ENCODE results near the gene TTC36. TPM values are rescaled to one million over a fixed set of nuclear protein-coding genes. Genes with fewer than 3 reads are reported as not detected.

The TTC36 gene
- total and polyA plus RNA-seq, 2 of the 4 experiments (the other 2 are of a cell fraction) = not detected

DNA sequence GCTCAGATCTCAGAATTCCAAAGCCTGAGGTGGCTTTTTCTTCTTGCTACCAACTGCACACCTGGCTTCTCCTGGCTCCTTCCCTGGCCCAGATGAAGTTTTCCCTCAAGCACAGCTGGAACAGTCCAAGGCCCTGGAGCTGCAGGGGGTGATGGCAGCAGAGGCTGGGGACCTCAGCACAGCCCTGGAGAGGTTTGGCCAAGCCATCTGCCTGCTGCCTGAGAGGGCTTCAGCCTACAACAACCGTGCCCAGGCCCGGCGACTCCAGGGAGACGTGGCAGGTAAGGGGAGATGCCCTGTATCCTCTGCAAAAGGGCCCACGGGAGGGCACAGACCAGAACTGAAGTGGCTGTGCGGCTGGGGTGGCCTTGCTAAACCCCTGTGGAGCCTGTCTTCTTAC, 1.2 kb downstream of the TTC36 start:
- no peak overlapping the region for H3K56ac ChIP-seq (ENCODE audit: extremely low read depth, insufficient read depth, low read length)
- intact Hi-C loops (cut with micrococcal nuclease) (no loop called here), dilution Hi-C loops (cut with HindIII; ENCODE audit: low sequenced_read_pairs, unreplicated experiment) (no loop called here), in situ Hi-C loops (cut with MboI; ENCODE audit: low sequenced_read_pairs) (no loop called here)
- peaks cover 15% of the 10 kb centered on the region for H3K36me3 ChIP-seq (ENCODE audit: control insufficient read depth, insufficient read depth, low read length)
- ChIA-PET POLR2A (ENCODE audit: unreplicated experiment) (no interaction called here), CTCF (no interaction called here)
- no peaks in the 10 kb centered on the region for H3K9me1 ChIP-seq (ENCODE audit: insufficient read depth, low read length)
- no peak overlapping the region for H3K27ac ChIP-seq (ENCODE audit: insufficient read depth, low read length)
- peaks cover 2% of the 10 kb centered on the region; the same call in 1 of the 2 replicates for H3K4me1 ChIP-seq (ENCODE audit: control insufficient read depth, insufficient read depth, low read length)
- H3K18ac ChIP-seq (ENCODE audit: low read depth, low read length) = no peak overlapping the region
- no peak overlapping the region for H3K4me3 ChIP-seq (ENCODE audit: insufficient read depth, low read depth, low read length)
- H2AK5ac ChIP-seq (ENCODE audit: low read depth, low read length) = no peak overlapping the region
- no peaks in the 10 kb centered on the region for H3K9me3 ChIP-seq (ENCODE audit: control insufficient read depth, insufficient read depth, low read length)
- H3K79me1 ChIP-seq (ENCODE audit: low read depth in 1 of 2, low read length in 2 of 2) = peaks cover 0 to 24% of the 10 kb centered on the region in 2 experiments; a peak in 3 of 4 replicates
- TF ChIP-seq RAD21 (IDR thresholded peaks at IDR 0.05; ENCODE audit: low read length) = no peak
- no peak for TF ChIP-seq NFE2L2 (IDR thresholded peaks at IDR 0.05; ENCODE audit: low read depth, low read length)
- TF ChIP-seq, protein P1, sequence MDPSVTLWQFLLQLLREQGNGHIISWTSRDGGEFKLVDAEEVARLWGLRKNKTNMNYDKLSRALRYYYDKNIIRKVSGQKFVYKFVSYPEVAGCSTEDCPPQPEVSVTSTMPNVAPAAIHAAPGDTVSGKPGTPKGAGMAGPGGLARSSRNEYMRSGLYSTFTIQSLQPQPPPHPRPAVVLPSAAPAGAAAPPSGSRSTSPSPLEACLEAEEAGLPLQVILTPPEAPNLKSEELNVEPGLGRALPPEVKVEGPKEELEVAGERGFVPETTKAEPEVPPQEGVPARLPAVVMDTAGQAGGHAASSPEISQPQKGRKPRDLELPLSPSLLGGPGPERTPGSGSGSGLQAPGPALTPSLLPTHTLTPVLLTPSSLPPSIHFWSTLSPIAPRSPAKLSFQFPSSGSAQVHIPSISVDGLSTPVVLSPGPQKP (IDR thresholded peaks at IDR 0.05; ENCODE audit: borderline replicate concordance, low read depth, low read length) = no peak
- TF ChIP-seq MAZ (IDR thresholded peaks at IDR 0.05; ENCODE audit: borderline replicate concordance, low read depth, low read length) = no peak
- TF ChIP-seq CEBPB (IDR thresholded peaks at IDR 0.05; ENCODE audit: low read depth, low read length) = no peak
- no peak for TF ChIP-seq RCOR1 (IDR thresholded peaks at IDR 0.05; ENCODE audit: insufficient replicate concordance, low read length)
- TF ChIP-seq RFX5 (IDR thresholded peaks at IDR 0.05; ENCODE audit: low read depth, low read length) = no peak
- TF ChIP-seq MXI1 (IDR thresholded peaks at IDR 0.05; ENCODE audit: borderline replicate concordance, low read depth, low read length) = no peak
- no peak for TF ChIP-seq BHLHE40 (IDR thresholded peaks at IDR 0.05; ENCODE audit: low read depth, low read length)
- TF ChIP-seq FOS (IDR thresholded peaks at IDR 0.05; ENCODE audit: low read depth, low read length) = no peak
- no peak for TF ChIP-seq MAFK (IDR thresholded peaks at IDR 0.05; ENCODE audit: low read depth, low read length)
- TF ChIP-seq, protein P2, sequence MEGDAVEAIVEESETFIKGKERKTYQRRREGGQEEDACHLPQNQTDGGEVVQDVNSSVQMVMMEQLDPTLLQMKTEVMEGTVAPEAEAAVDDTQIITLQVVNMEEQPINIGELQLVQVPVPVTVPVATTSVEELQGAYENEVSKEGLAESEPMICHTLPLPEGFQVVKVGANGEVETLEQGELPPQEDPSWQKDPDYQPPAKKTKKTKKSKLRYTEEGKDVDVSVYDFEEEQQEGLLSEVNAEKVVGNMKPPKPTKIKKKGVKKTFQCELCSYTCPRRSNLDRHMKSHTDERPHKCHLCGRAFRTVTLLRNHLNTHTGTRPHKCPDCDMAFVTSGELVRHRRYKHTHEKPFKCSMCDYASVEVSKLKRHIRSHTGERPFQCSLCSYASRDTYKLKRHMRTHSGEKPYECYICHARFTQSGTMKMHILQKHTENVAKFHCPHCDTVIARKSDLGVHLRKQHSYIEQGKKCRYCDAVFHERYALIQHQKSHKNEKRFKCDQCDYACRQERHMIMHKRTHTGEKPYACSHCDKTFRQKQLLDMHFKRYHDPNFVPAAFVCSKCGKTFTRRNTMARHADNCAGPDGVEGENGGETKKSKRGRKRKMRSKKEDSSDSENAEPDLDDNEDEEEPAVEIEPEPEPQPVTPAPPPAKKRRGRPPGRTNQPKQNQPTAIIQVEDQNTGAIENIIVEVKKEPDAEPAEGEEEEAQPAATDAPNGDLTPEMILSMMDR (conservative IDR thresholded peaks at IDR 0.05; ENCODE audit: low read depth, low read length) = no peak
- no peak for TF ChIP-seq SMC3 (IDR thresholded peaks at IDR 0.05; ENCODE audit: low read depth, low read length)
- TF ChIP-seq, protein P3, sequence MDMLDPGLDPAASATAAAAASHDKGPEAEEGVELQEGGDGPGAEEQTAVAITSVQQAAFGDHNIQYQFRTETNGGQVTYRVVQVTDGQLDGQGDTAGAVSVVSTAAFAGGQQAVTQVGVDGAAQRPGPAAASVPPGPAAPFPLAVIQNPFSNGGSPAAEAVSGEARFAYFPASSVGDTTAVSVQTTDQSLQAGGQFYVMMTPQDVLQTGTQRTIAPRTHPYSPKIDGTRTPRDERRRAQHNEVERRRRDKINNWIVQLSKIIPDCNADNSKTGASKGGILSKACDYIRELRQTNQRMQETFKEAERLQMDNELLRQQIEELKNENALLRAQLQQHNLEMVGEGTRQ (IDR thresholded peaks at IDR 0.05; ENCODE audit: low read depth, low read length) = no peak
- TF ChIP-seq CHD1 (IDR thresholded peaks at IDR 0.05; ENCODE audit: low read depth, low read length) = no peak
- no peak for TF ChIP-seq POLR2A (IDR thresholded peaks at IDR 0.05; ENCODE audit: low read depth, low read length)
- H3K9ac ChIP-seq (ENCODE audit: low read depth, low read length) = no peak overlapping the region
- no peak overlapping the region for H2BK15ac ChIP-seq (ENCODE audit: low read depth, low read length)
- H3K27me3 ChIP-seq (ENCODE audit: control insufficient read depth, insufficient read depth, low read length) = no peaks in the 10 kb centered on the region
- no peak overlapping the region for H2BK120ac ChIP-seq (ENCODE audit: low read depth, low read length)
- no peak overlapping the region for H3K23ac ChIP-seq (ENCODE audit: low read depth, low read length)
- no peak overlapping the region for H3K14ac ChIP-seq (replicated peaks; ENCODE audit: low read depth, low read length)
- no peak overlapping the region for H2BK5ac ChIP-seq (ENCODE audit: low read depth, low read length, poor library complexity, severe bottlenecking)
- ATAC-seq (ENCODE audit: low read depth) = no peak
- WGBS, 2 experiments (ENCODE audit: extremely low coverage in 2 of 2, insufficient read length in 1 of 2) = 93% methylated on average over 4 of the region's 6 CpGs; no CpG with 5 or more reads in 1 of the 2 experiments
- H4K8ac ChIP-seq (ENCODE audit: low read depth in 2 of 2, low read length in 2 of 2) = no peak overlapping the region
- no peak overlapping the region for H3K4ac ChIP-seq (ENCODE audit: low read depth, low read length)
- BruUV-seq (replicated peaks) = no TSS peak
- H4K20me1 ChIP-seq (ENCODE audit: insufficient read depth, low read length) = no peaks in the 10 kb centered on the region
- H4K91ac ChIP-seq (ENCODE audit: insufficient read depth, low read depth, low read length) = no peak overlapping the region
- H4K5ac ChIP-seq (ENCODE audit: low read depth, low read length) = no peak overlapping the region
- no peak overlapping the region for H2AFZ ChIP-seq (replicated peaks; ENCODE audit: low read length, poor library complexity)
- H3K4me2 ChIP-seq (ENCODE audit: low read depth, low read length) = no peak overlapping the region
- H2AK9ac ChIP-seq (replicated peaks; ENCODE audit: low read depth, low read length, poor library complexity) = no peak overlapping the region
- no peak for DNase-seq
- no peak overlapping the region for H2BK20ac ChIP-seq (ENCODE audit: low read depth, low read length)

Measured in IMR-90 (cell line).